Activated T-helper 17 cell treated with anti-CD3 and anti-CD28 coated beads, Interleukin-2, amount 50 U/mL, for 72 hours (primary cell): ENCODE data around the gene MYO1E. TPM values are rescaled to one million over a fixed set of nuclear protein-coding genes. Genes with fewer than 3 reads are reported as not detected.

Source experiments
- ATAC-seq: fragments of 150-1000 bp; cut with Tn5 transposase; replicated peaks from 2 replicates; pipeline ENCODE4 v1.10.0; 2021; ENCODE audit warnings: mild to moderate bottlenecking, moderate library complexity
- H3K27ac Mint-ChIP-seq: one replicate; pipeline ENCODE4 v1.8.0; 2022; ENCODE audit warnings: mixed read lengths
- H3K27me3 Mint-ChIP-seq: one replicate; pipeline ENCODE4 v1.8.0; 2022; ENCODE audit warnings: mixed read lengths
- H3K36me3 Mint-ChIP-seq: one replicate; pipeline ENCODE4 v1.8.0; 2022; ENCODE audit warnings: low read depth, mild to moderate bottlenecking, mixed read lengths
- H3K4me1 Mint-ChIP-seq: one replicate; pipeline ENCODE4 v1.8.0; 2022; ENCODE audit warnings: mixed read lengths
- H3K4me3 Mint-ChIP-seq: one replicate; pipeline ENCODE4 v1.8.0; 2022; ENCODE audit warnings: mild to moderate bottlenecking, mixed read lengths
- H3K9me3 Mint-ChIP-seq: one replicate; pipeline ENCODE4 v1.8.0; 2022; ENCODE audit warnings: mixed read lengths
- total RNA-seq, 2 donors: library from RNA; stranded (reverse); gene quantifications; one replicate each; pipeline ENCODE4 v1.2.3, GENCODE V29; 2022

MYO1E gene
- total RNA-seq, 2 donors from 2014 or later = 29.3 to 30.1 TPM

GRCh38 chr15:59250249-59250648 is 122.4 kb downstream of the MYO1E start:
- Mint-ChIP-seq H3K27me3 (no peaks in the 10 kb centered on the region), H3K4me3 (no peak overlapping the region), H3K9me3 (no peaks in the 10 kb centered on the region), H3K4me1 (peaks cover 5% of the 10 kb centered on the region), H3K36me3 (no peaks in the 10 kb centered on the region), H3K27ac (no peak overlapping the region)
- ATAC-seq = no peak

GRCh38 chr15:59249816-59250215 is 122.9 kb downstream of the MYO1E start:
- H3K9me3 Mint-ChIP-seq = no peaks in the 10 kb centered on the region
- H3K36me3 Mint-ChIP-seq = no peaks in the 10 kb centered on the region
- peaks cover 5% of the 10 kb centered on the region for H3K4me1 Mint-ChIP-seq
- H3K27me3 Mint-ChIP-seq = no peaks in the 10 kb centered on the region
- peak overlapping the region; percentile 66 for H3K27ac Mint-ChIP-seq
- ATAC-seq = no peak
- peak overlapping the region; percentile 22 for H3K4me3 Mint-ChIP-seq

- peak; percentile 44 for ATAC-seq
- Mint-ChIP-seq H3K9me3 (no peaks in the 10 kb centered on the region), H3K27me3 (no peaks in the 10 kb centered on the region), H3K4me3 (no peak overlapping the region), H3K27ac (no peak overlapping the region), H3K36me3 (no peaks in the 10 kb centered on the region), H3K4me1 (peaks cover 5% of the 10 kb centered on the region)
These were observed 125.3 kb downstream of the MYO1E start for GRCh38 chr15:59247364-59247763.

GRCh38 chr15:59245559-59245958 is 127.1 kb downstream of the MYO1E start:
- H3K9me3 Mint-ChIP-seq = no peaks in the 10 kb centered on the region
- no peaks in the 10 kb centered on the region for H3K27me3 Mint-ChIP-seq
- H3K36me3 Mint-ChIP-seq = no peaks in the 10 kb centered on the region
- H3K4me3 Mint-ChIP-seq = no peak overlapping the region
- H3K4me1 Mint-ChIP-seq = no peaks in the 10 kb centered on the region
- ATAC-seq = no peak
- no peak overlapping the region for H3K27ac Mint-ChIP-seq

- H3K4me1 Mint-ChIP-seq = no peaks in the 10 kb centered on the region
- ATAC-seq = peak; percentile 46
- H3K27me3 Mint-ChIP-seq = no peaks in the 10 kb centered on the region
- no peaks in the 10 kb centered on the region for H3K9me3 Mint-ChIP-seq
- no peak overlapping the region for H3K27ac Mint-ChIP-seq
- no peak overlapping the region for H3K4me3 Mint-ChIP-seq
- no peaks in the 10 kb centered on the region for H3K36me3 Mint-ChIP-seq
These were observed 128.3 kb downstream of the MYO1E start for GRCh38 chr15:59244337-59244736.

GRCh38 chr15:59243622-59244021 is 129.0 kb downstream of the MYO1E start:
- Mint-ChIP-seq H3K4me1 (no peaks in the 10 kb centered on the region), H3K36me3 (no peaks in the 10 kb centered on the region)

GRCh38 chr15:59242649-59243048 is 130.0 kb downstream of the MYO1E start:
- Mint-ChIP-seq H3K4me1 (no peaks in the 10 kb centered on the region), H3K9me3 (no peaks in the 10 kb centered on the region), H3K27ac (no peak overlapping the region), H3K27me3 (no peaks in the 10 kb centered on the region), H3K36me3 (no peaks in the 10 kb centered on the region), H3K4me3 (no peak overlapping the region)
- ATAC-seq = no peak

More at GRCh38 chr15:59243622-59244021, 129.0 kb downstream of the MYO1E start:
- Mint-ChIP-seq H3K27me3 (no peaks in the 10 kb centered on the region), H3K27ac (no peak overlapping the region), H3K4me3 (no peak overlapping the region), H3K9me3 (no peaks in the 10 kb centered on the region)
- no peak for ATAC-seq

- Mint-ChIP-seq H3K9me3 (no peaks in the 10 kb centered on the region), H3K4me1 (no peaks in the 10 kb centered on the region), H3K27ac (no peak overlapping the region), H3K4me3 (no peak overlapping the region), H3K36me3 (no peaks in the 10 kb centered on the region), H3K27me3 (no peaks in the 10 kb centered on the region)
- no peak for ATAC-seq
These were observed 132.6 kb downstream of the MYO1E start for GRCh38 chr15:59240036-59240435.

- Mint-ChIP-seq H3K27ac (no peak overlapping the region), H3K36me3 (no peaks in the 10 kb centered on the region), H3K4me3 (no peak overlapping the region), H3K9me3 (no peaks in the 10 kb centered on the region), H3K4me1 (no peaks in the 10 kb centered on the region), H3K27me3 (no peaks in the 10 kb centered on the region)
- no peak for ATAC-seq
These were observed 134.7 kb downstream of the MYO1E start for GRCh38 chr15:59237924-59238331.

- H3K4me1 Mint-ChIP-seq = no peaks in the 10 kb centered on the region
- no peaks in the 10 kb centered on the region for H3K9me3 Mint-ChIP-seq
- no peak overlapping the region for H3K4me3 Mint-ChIP-seq
- H3K27ac Mint-ChIP-seq = no peak overlapping the region
- no peaks in the 10 kb centered on the region for H3K27me3 Mint-ChIP-seq
- no peak for ATAC-seq
- H3K36me3 Mint-ChIP-seq = no peaks in the 10 kb centered on the region
These were observed 135.4 kb downstream of the MYO1E start for GRCh38 chr15:59237119-59237855.

GRCh38 chr15:59236394-59236793 is 136.3 kb downstream of the MYO1E start:
- H3K4me3 Mint-ChIP-seq = no peak overlapping the region
- H3K36me3 Mint-ChIP-seq = no peaks in the 10 kb centered on the region
- no peak for ATAC-seq
- no peaks in the 10 kb centered on the region for H3K4me1 Mint-ChIP-seq
- no peaks in the 10 kb centered on the region for H3K9me3 Mint-ChIP-seq
- H3K27me3 Mint-ChIP-seq = no peaks in the 10 kb centered on the region
- peak overlapping the region; percentile 18 for H3K27ac Mint-ChIP-seq

GRCh38 chr15:59232476-59232875 is 140.2 kb downstream of the MYO1E start:
- Mint-ChIP-seq H3K4me3 (no peak overlapping the region), H3K27me3 (no peaks in the 10 kb centered on the region), H3K27ac (no peak overlapping the region), H3K9me3 (no peaks in the 10 kb centered on the region), H3K36me3 (no peaks in the 10 kb centered on the region), H3K4me1 (no peaks in the 10 kb centered on the region)
- ATAC-seq = peak; percentile 50

- Mint-ChIP-seq H3K27me3 (peaks cover 4% of the 10 kb centered on the region), H3K4me1 (peaks cover 5% of the 10 kb centered on the region), H3K27ac (no peak overlapping the region), H3K4me3 (no peak overlapping the region), H3K9me3 (no peaks in the 10 kb centered on the region), H3K36me3 (no peaks in the 10 kb centered on the region)
- ATAC-seq = no peak
These were observed 142.1 kb downstream of the MYO1E start for GRCh38 chr15:59230531-59231055.

- Mint-ChIP-seq H3K27me3 (peaks cover 8% of the 10 kb centered on the region), H3K36me3 (no peaks in the 10 kb centered on the region), H3K4me1 (peaks cover 5% of the 10 kb centered on the region), H3K4me3 (no peak overlapping the region), H3K27ac (no peak overlapping the region), H3K9me3 (no peaks in the 10 kb centered on the region)
- ATAC-seq = no peak
These were observed 143.2 kb downstream of the MYO1E start for GRCh38 chr15:59229453-59229852.

GRCh38 chr15:59229015-59229414 is 143.7 kb downstream of the MYO1E start:
- no peak for ATAC-seq
- no peaks in the 10 kb centered on the region for H3K36me3 Mint-ChIP-seq
- no peak overlapping the region for H3K4me3 Mint-ChIP-seq
- H3K4me1 Mint-ChIP-seq = peaks cover 5% of the 10 kb centered on the region
- no peak overlapping the region for H3K27ac Mint-ChIP-seq
- H3K27me3 Mint-ChIP-seq = peaks cover 9% of the 10 kb centered on the region
- no peaks in the 10 kb centered on the region for H3K9me3 Mint-ChIP-seq
